Activated CD8-positive, alpha-beta T cell treated with anti-CD3 and anti-CD28 coated beads for 36 hours (primary cell): ENCODE data around the gene SIX6. TPM values are rescaled to one million over a fixed set of nuclear protein-coding genes. Genes with fewer than 3 reads are reported as not detected.
A peak's percentile ranks its signal among the peaks of the same experiment; 100 is the strongest.

Source experiments
- ATAC-seq: fragments of 200-7000 bp; cut with Tn5 transposase; one replicate; pipeline ENCODE4 v1.10.0; 2021; ENCODE audit warnings: mild to moderate bottlenecking, moderate library complexity
- CTCF ChIA-PET: fragments of 350-600 bp; sonication (Branson Sonifier 250); formaldehyde crosslinking; loops from one replicate; lab custom pipeline; 2021; ENCODE audit warnings: antibody characterized with exemption; lab: Charles Lee
- POLR2A ChIA-PET: fragments of 350-600 bp; sonication (Branson Sonifier 250); formaldehyde crosslinking; loops from one replicate; lab custom pipeline; 2021; ENCODE audit warnings: antibody characterized with exemption; lab: Charles Lee
- DNase-seq: peaks from one replicate; pipeline ENCODE4 v3.0.0-alpha.2; 2020
- H3K27ac Mint-ChIP-seq: one replicate; pipeline ENCODE4 v1.8.0; 2021; ENCODE audit warnings: mild to moderate bottlenecking, mixed read lengths
- H3K27me3 Mint-ChIP-seq: one replicate; pipeline ENCODE4 v1.8.0; 2021; ENCODE audit warnings: mixed read lengths
- H3K36me3 Mint-ChIP-seq: one replicate; pipeline ENCODE4 v1.8.0; 2021; ENCODE audit warnings: low read depth, mixed read lengths
- H3K4me1 Mint-ChIP-seq: one replicate; pipeline ENCODE4 v1.8.0; 2021; ENCODE audit warnings: low read depth, mixed read lengths
- H3K4me3 Mint-ChIP-seq: one replicate; pipeline ENCODE4 v1.8.0; 2021; ENCODE audit warnings: mild to moderate bottlenecking, moderate library complexity, mixed read lengths
- H3K9me3 Mint-ChIP-seq: one replicate; pipeline ENCODE4 v1.8.0; 2021; ENCODE audit warnings: mixed read lengths
- CTCF ChIP-seq: fragments of 200-600 bp; IDR thresholded peaks from one replicate; pipeline ENCODE4 v1.8.0; 2022; ENCODE audit warnings: antibody characterized with exemption, mild to moderate bottlenecking
- intact Hi-C: fragments of 100-400 bp; cut with micrococcal nuclease; formaldehyde crosslinking; loops from one replicate; pipeline ENCODE4 v1.10.0; 2022
- total RNA-seq, 2 experiments: library from RNA; stranded (reverse); gene quantifications; one replicate each; pipeline ENCODE4 v1.2.3, GENCODE V29; 2021

The SIX6 gene
- total RNA-seq, 2 experiments from 2014 or later = not detected

- CTCF ChIA-PET = interaction anchor here (1.1 kb wide), 1 partner anchor 160 kb away, joined by 3 read pairs; no protein-coding TSS in a partner anchor
- Mint-ChIP-seq H3K4me1 (peaks cover 27% of the 10 kb centered on the region), H3K27me3 (peaks cover 77% of the 10 kb centered on the region), H3K4me3 (peak overlapping the region; percentile 3), H3K36me3 (no peaks in the 10 kb centered on the region), H3K27ac (no peak overlapping the region), H3K9me3 (no peaks in the 10 kb centered on the region)
- POLR2A ChIA-PET = no interaction called here
- intact Hi-C loops = loop anchor here (5.0 kb wide), 1 partner anchor 143 kb away; no protein-coding TSS in a partner anchor
- no peak for ATAC-seq
- DNase-seq = no peak
- TF ChIP-seq CTCF = no peak
Observed at GRCh38 chr14:60509438-60510253, 700 bp downstream of the SIX6 start.

- H3K4me3 Mint-ChIP-seq = no peak overlapping the region
- peaks cover 79% of the 10 kb centered on the region for H3K27me3 Mint-ChIP-seq
- H3K36me3 Mint-ChIP-seq = no peaks in the 10 kb centered on the region
- peaks cover 29% of the 10 kb centered on the region for H3K4me1 Mint-ChIP-seq
- no peak overlapping the region for H3K27ac Mint-ChIP-seq
- TF ChIP-seq CTCF = no peak
- no peak for DNase-seq
- no peaks in the 10 kb centered on the region for H3K9me3 Mint-ChIP-seq
- ATAC-seq = no peak
- intact Hi-C loops = loop anchor here (5.0 kb wide), 1 partner anchor 142 kb away; no protein-coding TSS in a partner anchor
- CTCF ChIA-PET = no interaction called here
- POLR2A ChIA-PET = no interaction called here
Observed at GRCh38 chr14:60510254-60510950, 1.5 kb downstream of the SIX6 start.

- TF ChIP-seq CTCF = no peak
- Mint-ChIP-seq H3K27me3 (peaks cover 77% of the 10 kb centered on the region), H3K36me3 (peaks cover under 1% of the 10 kb centered on the region), H3K9me3 (no peaks in the 10 kb centered on the region), H3K4me3 (no peak overlapping the region), H3K4me1 (peaks cover 32% of the 10 kb centered on the region), H3K27ac (no peak overlapping the region)
- ChIA-PET CTCF (no interaction called here), POLR2A (interaction anchor here (0.7 kb wide), 1 partner anchor 137 kb away, joined by 3 read pairs; no protein-coding TSS in a partner anchor)
- ATAC-seq (no peak), DNase-seq (no peak)
- intact Hi-C loops = loop anchor here (5.0 kb wide), 1 partner anchor 141 kb away; no protein-coding TSS in a partner anchor
Observed at GRCh38 chr14:60510951-60511599, 2.1 kb downstream of the SIX6 start.

- Mint-ChIP-seq H3K36me3 (peaks cover 2% of the 10 kb centered on the region), H3K9me3 (no peaks in the 10 kb centered on the region), H3K27me3 (peaks cover 78% of the 10 kb centered on the region), H3K4me1 (peaks cover 35% of the 10 kb centered on the region), H3K4me3 (no peak overlapping the region), H3K27ac (no peak overlapping the region)
- POLR2A ChIA-PET = no interaction called here
- intact Hi-C loops = loop anchor here (5.0 kb wide), 1 partner anchor 140 kb away; no protein-coding TSS in a partner anchor
- no peak for TF ChIP-seq CTCF
- CTCF ChIA-PET = no interaction called here
- no peak for DNase-seq
- no peak for ATAC-seq
Observed at GRCh38 chr14:60512126-60512525, 3.2 kb downstream of the SIX6 start.
